Activated CD8-positive, alpha-beta memory T cell treated with anti-CD3 and anti-CD28 coated beads, Interleukin-2, amount 50 U/mL, for 1 hour (primary cell): Measurements from ENCODE around the gene PCDH17.

Experiments used
- DNase-seq: peaks from one replicate; pipeline ENCODE4 v3.0.0-alpha.2; 2020; ENCODE audit errors: extremely low read depth

PCDH17 gene

GRCh38 chr13:57734306-57734705, 102.8 kb downstream of the PCDH17 start:
- DNase-seq, result no peak

- DNase-seq, result no peak
These were observed 107.5 kb downstream of the PCDH17 start for GRCh38 chr13:57739089-57739488.

- no peak for DNase-seq
These were observed 108.1 kb downstream of the PCDH17 start for GRCh38 chr13:57739543-57740190.

- DNase-seq, result no peak
These were observed 109.2 kb downstream of the PCDH17 start for GRCh38 chr13:57740719-57741118.

GRCh38 chr13:57748096-57748495, 116.6 kb downstream of the PCDH17 start:
- DNase-seq, result no peak

- no peak for DNase-seq
These were observed 129.4 kb downstream of the PCDH17 start for GRCh38 chr13:57760951-57761350.

- no peak for DNase-seq
These were observed 132.1 kb downstream of the PCDH17 start for GRCh38 chr13:57763689-57764088.
